Islet precursor cell (in vitro differentiated cells): ENCODE data around the gene XRRA1.
A peak's percentile ranks its signal among the peaks of the same experiment; 100 is the strongest.
"Not testable (repeated sequence)": the region's sequence is repeated elsewhere in the genome, so short reads cannot be mapped to it uniquely, and the experiment has no call there.

Experiments
- DNase-seq: peaks from one replicate; pipeline ENCODE4 v3.0.0-alpha.2; 2018

XRRA1 gene

DNA sequence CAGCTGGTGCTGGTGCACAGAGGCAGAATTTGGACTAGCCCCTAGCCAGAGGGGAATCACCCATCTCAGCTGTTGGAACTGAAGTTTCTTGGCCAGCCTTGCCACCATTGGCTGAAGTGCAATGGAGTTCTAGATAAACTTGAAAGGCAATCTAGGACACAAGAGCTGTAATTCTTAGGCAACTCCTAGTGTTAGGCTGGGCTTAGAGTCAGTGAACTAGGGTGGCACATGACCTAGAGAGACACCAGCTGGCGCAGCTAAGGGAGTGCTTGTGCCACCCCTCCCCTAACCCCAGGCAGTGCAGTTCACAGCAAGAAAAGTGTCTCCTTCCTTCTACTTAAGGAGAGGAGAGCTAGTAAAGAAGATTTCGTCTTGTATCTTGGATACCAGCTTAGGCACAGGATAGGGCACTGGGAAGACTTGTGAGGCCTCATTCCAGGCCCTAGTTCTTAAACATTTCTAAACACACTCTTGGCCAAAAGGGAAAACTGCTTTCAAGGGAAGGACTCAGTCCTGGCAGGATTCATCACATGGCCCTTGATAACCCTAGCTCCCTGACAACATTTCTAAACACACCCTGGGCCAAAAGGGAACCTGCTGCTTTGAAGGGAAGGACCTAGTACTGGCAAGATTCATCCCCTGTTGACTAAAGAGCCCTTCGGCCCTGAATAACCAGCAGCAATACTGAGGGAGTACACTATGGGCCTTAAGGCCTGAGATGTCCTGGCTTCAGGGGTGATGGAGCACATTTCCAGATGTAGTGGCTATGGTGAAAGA is 53.4 kb downstream of the XRRA1 start:
- no peak for DNase-seq

DNA sequence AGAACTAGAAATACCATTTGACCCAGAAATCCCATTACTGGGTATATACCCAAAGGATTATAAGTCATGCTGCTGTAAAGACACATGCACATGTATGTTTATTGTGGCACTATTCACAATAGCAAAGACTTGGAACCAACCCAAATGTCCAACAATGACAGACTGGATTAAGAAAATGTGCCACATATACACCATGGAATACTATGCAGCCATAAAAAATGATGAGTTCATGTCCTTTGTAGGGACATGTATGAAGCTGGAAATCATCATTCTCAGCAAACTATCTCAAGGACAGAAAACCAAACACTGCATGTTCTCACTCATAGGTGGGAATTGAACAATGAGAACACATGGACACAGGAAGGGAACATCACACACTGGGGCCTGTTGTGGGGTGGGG is 55.9 kb downstream of the XRRA1 start:
- not testable (repeated sequence) for DNase-seq

DNA sequence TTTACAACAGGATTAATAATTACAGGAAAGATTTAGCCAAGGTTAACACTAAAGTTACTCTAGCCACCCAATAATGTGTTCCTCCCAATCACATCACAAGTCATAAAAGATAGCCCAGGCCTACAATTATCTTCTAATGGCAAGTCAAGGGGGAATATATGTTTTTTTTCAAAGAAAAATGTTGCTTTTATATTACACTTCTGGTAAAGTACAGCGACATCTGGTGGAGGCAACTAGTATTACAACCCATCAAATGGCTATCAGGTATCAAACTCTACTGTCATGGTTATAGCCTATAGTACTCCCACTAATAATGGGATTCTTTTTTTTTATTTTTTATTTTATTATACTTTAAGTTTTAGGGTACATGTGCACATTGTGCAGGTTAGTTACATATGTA is 71.8 kb downstream of the XRRA1 start:
- DNase-seq: no peak

DNA sequence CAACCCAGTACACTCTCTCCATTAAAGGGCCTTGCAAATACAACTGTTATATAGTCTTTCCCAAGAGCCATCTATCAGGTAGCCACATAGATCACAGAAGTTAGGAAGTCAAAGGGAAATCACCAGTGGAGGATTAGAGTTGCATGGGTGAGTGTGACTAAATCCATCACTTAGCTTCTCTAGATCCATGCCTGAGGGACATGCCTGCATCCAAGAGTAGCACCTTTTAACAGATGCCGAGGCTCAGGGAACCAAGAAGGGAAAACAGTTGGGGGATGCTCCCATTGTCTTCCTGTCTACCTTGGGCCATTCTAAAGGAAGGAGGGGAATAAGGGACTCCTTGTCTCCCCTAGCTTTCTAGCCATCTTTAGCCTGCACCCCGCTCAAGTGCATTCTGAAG is 77.9 kb downstream of the XRRA1 start:
- no peak for DNase-seq

DNA sequence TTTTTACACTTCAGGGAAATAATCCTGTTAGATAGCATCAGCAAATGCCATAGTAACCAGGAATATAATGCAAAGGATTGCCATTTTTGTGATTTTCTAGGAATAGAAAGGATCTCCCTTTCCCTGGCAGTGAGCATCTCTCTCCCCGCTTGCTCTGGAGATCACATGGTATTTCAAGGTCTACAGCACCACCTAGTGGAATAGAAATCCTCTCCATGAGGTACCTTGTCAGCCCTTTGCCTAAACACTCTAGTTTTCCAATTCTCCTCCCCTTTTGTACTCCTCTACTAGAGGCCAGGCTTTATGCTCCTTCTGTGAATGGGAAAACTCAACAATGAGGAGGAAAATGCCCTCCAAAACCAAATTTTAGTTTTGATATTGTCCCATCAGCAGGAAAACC is 78.4 kb downstream of the XRRA1 start:
- DNase-seq: no peak

DNA sequence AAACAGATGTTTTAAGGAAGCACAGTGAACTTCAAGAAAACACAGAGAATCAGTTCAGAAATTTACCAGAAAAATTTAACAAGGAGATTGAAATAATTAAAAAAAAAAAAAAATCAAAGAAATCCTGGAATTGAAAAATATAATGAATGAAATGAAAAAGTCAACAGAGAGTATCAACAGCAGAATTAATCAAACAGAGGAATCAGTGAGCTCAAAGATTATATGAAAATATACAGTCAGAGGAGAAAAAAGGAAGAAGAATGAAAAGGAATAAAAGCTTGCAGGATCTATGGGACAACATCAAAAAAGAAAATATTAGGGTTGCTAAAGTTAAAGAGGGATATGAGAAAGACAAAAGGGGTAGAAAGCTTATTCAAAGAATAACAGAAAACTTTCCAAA is 82.3 kb downstream of the XRRA1 start:
- no peak for DNase-seq

DNA sequence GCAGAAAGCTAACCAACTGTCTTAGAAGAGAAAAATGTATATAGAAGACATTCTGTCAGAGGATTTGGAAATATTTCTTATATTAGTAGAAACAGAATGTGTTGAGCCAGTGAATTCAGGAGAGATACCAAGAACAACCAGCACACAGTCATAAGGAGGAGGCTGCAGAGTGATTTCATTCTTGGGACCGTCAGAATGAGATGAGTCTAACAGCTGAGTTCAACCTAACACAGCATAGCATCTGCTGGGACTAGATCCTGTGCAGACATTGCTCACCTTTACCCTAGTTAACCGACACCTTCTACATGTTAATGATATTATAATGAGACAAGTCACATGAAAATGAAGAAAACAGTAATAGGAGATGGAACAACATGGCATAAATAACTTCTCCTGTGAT is 85.5 kb downstream of the XRRA1 start:
- DNase-seq: no peak

DNA sequence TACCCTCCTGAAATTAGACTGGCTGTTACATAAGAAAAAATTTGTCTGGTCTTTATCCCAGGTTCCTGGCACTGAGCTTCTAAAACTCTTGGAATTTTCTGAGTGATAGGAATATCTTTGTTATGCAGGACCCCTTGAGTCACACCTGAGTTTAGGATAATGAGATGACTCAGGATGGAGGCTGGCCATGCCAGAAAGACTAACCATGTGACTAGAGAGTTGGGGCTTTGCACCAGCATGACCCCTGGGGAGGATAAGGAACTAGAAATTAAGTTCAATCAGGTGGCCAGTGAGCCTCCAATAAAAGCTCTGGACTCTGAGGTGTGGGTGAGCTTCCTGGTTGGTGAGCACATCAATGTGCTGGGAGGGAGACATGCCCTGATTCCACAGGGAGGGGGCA is 88.1 kb downstream of the XRRA1 start:
- no peak for DNase-seq

DNA sequence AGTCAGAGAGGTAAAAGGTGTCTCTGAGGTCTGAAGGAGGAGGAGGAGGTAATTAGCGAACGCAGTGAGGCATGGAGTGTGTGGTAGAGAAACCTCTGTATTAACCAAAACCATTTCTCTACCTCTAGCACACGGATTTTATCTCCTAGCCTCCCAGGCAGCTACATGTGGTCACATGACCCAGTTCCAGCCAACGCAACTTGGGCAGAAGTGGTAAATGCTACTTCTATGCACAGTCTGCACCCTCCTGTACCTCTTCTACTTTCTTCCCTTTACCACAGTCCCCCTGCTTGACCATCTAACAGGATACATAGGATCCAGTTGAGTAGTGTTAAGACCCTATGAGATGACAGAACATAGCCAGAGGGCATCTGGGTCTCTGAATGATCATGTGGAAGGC is 95.7 kb downstream of the XRRA1 start:
- DNase-seq: no peak

DNA sequence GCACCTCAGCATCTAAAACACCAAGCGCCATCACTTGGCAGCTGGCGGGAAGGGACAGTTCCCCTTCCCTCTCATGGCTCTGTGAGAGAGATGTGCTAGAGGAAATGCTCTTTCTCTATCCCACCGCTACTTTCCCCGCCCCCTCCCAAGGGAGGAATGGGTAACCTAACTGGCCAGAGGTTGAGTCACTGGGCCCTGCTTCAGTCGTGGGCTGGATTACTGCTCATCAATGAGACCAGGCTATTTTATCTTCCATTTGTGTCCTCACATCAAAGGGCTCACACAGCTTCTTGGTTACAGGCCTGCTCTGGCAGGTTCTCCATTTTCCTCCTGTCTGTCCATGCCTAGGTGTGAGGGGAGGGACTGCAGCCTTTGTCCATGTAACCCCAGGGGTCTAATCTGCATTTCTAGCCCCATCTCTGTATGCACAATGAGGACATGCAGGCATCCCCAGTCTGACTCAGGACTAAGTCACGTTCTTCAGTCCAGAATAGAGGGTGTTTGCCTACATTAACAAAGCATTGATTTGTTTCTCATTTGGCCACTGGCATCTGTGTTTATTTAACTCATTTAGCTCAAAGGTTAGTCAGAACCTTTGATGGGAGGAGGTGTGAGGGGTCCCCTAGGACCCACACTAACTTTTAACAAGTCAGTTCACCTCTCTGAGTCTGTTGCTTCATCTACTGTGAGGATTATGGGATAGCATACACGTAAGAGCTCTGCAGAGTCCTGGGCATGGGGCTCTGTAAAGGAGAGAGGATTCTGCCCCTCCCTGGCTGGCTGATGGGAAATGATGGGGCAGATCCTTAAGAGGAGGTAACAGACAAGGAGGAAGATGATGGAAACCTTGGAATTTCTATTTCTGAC is 99.1 kb downstream of the XRRA1 start:
- peak; percentile 94 for DNase-seq

DNA sequence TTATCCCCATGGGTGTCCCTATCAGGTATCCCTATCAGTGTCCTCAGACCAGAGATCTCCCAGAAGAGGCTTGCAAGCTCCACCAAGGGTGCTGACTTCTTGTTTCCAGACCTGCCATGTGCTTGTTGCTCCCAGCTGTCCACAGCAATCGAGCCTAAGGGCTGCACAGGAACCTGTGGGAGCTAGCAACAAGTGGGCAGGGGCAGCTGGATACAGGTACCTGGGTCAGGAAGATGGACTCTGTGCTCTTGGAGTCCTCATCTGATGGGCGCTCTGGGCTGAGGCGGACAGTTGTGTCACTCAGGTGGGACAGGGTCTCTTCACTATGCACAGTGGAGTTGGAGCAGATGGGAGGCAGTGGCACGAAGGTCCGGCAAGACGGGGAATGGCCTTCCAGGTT is 101.0 kb downstream of the XRRA1 start:
- no peak for DNase-seq

DNA sequence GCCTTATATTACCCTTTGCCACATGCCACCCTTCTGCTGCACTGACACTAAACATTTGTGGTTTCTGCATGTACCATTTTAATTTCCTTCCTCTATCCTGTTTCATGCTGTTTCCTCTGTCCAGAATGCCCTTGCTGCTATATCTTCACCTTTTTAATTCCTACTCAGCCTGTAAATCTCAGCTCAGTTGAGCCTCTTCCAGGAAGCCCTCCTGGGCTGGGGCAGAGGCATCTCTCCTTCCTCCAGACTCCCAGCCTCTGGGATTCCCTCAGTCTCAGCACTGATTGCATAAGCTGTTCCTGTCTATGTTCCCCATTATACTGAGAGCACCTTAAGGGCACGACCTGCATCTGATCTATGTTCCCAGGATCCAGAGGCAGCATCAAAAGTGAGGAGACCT is 101.5 kb downstream of the XRRA1 start:
- no peak for DNase-seq

DNA sequence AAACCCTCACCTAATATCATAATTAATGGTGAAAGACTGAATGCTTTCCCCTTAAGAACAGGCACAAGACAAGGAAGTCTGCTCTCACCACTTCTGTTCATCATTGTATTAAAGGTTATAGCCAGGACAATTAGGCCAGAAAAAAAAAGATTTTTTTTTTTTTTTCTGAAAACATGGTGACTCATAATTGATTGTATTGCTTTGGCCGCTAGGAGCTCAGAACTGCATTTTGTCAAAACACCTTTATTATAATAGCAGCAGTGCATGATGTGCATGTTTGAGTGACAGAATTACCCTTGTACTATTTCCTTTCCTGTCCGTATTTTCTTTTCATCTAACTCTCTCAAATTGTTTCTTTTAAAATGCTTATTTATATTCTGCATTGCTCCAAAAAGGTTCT is 102.1 kb downstream of the XRRA1 start:
- DNase-seq: no peak

DNA sequence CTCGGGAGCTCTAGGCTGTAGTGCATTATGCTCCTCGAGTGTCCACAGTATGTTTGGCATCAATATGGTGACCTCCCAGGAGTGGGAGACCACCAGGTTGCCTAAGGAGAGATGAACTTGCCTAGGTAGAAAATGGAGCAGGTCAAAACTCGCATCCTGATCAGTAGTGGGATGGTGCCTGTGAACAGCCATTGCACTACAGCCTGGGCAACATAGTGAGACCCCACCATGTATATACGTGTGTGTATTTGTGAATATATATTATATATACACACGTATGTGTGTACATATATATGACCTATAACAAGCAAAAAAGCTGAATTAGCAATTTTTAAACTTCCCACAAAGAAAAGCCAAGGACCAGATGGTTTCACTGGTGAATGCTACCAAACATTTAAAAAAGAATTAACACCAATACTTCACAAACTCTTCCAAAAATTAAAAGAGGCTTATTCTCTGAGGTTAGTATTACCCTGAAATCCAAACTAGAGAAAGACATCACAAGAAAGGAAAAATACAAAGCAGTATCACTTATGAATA is 102.8 kb downstream of the XRRA1 start:
- no peak for DNase-seq

DNA sequence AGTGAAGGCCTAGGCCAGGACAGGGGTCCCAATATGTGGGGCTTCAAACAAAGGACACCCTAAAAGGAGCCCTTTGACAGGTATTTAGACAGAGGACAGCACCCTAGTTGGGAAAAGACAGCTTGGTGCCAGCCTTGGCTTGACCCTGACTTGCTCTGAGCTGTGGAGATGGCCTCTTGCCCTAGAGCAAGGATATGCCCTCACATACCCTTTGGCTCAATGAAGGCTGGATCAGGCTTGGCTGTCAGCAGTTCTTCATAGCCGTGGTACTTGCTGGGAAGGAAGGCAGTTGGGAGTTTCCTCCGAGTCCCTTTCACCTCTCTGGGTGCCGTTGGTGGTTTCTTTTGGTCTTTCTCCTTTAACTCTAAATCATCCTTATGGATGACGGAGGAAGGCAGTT is 104.0 kb downstream of the XRRA1 start:
- no peak for DNase-seq

DNA sequence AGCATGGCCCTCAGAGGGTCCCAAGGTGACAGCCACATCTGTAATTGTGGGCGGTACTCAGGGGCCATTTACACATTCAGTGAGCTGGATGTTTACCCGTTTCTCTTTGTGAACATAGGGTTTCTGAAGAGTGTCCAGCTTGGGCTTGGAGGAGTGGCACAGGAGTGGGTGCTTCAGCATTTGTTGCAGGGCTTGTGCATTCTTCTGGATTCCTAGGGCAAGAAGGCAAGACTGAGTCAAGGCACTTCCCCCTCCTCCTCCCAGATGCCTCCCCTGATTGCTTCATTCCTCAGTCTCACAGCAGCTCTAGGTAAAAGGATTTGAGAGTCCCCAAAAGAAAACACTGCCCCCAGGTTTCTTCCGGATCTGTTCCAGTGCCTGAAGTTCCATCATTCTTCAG is 104.8 kb downstream of the XRRA1 start:
- no peak for DNase-seq

DNA sequence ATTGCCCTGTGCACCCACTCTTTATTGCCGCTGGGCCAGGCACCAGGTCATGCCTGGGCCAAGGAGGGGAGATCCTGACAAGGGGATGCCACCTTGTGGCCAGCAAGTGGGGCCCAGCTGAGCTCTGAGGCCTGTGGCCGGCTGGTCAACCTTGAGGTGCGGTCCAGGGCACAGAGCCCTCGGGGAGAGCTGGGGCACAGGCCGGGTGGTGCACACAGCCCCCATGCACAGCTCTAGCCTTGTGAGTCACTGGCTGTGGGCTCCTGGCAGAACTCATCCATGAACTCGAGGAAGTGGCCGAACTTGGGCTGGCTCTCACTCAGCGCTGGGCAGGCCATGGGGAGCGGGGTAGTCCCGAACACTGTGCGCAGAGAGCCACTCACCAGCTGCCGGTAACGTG is 105.9 kb downstream of the XRRA1 start:
- DNase-seq: no peak

DNA sequence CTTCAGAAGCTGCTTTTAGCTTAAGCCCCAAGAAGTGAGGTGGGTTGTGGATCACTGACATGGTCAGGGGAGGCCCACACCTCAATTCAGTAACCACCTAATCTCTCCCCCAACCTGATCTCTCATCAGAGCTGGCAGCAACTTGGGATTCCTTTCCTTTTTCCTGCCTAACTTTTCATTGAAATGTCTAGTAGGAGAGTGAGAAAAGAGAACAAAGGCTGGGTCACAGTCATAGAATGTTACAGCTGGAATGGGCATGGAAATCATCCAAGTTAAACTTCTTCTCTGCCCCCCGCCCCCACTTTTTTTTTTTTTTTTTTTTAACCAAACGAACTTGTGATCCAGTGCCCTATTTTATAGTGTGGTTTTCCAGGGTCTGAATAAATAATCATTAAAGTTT is 108.4 kb downstream of the XRRA1 start:
- no peak for DNase-seq

DNA sequence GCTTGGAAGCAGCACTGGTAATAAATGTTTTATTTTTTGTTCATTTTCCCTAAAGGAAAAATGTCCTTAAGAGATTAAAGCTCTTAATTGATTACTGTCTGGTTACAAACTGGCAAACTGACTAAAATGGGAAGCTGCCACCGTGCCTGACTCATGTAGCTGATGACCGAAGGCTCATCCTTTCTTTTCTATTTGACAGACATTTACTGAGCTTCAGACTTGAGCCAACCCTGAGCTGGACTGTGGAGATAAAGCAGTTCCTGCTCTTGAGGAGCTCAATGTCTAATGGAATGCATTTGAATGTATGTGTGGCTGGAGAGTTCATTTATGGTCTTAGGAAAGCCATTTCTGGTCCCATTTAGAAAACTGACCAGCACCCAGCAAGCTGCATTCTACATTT is 108.9 kb downstream of the XRRA1 start:
- DNase-seq: no peak

DNA sequence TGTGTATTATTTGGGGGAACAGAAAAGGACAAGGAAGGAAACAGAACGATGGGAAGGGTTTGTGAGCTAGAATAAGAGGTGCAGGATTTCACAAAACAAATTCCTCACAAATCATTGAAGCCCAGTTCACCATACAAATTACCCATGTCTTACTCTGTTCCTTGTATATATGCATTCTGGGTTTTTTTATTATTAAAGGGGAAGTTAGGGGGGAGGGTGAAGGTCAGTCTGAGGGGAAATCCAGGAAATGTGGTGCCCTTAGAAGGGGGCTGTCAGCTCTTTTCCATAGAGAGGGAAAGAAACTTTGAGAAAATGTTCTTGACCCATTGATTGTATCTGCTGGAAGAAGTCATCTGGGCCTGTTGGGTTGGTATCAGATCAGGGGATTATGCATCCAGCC is 109.4 kb downstream of the XRRA1 start:
- no peak for DNase-seq

DNA sequence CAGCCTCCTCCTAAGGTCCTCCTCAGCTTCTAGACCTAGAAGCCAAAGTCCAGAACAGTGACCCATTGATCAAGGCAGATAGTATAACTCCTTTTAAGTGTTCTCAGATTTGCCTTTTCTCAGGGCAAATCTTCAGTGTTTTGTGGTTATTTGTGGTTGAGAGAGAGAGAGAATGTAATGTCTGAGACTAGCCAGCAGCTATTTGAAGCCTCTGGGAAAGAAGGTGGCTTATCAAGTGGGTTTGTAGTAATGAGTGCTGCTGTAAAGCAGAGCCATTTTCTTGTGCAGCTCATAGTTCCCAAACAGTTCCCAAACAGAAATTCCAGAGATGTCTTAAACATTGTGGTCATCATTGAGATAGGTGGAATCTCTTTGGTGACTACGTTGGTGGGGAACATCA is 110.7 kb downstream of the XRRA1 start:
- DNase-seq: peak; percentile 70

DNA sequence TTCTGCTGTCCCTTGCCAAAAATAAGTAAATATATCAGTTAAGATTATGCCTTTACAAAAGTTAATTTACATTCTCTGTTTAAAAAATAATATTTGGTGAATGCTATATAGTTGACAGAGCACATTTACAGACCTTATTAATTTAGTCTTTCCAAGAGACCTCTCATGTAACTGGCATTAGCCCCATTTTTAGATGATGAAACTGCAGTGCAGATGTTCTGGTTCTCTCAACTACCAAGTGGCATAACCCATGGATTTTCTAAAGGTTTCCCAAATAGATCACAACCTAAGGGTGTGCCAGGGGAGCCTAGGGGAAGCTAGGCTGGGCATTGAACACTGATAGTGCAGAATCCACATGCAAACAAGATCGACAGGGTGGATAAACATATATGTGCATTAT is 111.7 kb downstream of the XRRA1 start:
- DNase-seq: no peak

DNA sequence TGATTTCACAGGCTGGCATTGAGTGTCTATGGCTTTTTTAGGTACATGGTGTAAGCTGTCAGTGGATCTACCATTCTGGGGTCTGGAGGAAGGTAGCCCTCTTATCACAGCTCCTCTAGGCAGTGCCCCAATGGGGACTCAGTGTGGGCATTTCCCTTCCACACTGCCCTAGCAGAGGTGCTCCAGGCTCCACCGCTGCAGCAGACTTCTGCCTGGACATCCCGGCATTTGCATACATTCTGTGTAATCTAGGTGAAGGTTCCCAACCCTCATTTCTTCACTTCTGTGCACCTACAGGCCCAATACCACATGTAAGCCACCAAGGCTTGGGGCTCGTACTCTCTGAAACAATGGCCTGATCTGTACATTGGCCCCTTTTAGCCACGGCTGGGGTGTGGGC is 122.0 kb downstream of the XRRA1 start:
- DNase-seq: no peak

DNA sequence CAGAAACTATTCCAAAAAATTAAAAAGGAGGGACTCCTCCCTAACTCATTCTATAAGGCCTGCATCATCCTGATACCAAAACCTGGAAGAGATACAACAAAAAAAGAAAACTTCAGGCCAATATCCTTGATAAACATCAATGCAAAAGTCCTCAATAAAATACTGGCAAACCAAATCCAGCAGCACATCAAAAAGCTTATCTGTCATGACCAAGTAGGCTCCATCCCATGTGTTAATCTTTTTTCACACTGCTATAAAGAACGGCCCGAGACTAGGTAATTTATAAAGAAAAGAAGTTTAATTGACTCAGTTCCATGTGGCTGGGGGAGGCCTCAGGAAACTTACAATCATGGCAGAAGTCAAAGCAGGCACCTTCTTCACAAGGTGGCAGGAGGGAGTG is 123.3 kb downstream of the XRRA1 start:
- DNase-seq: not testable (repeated sequence)
